ENCODE data around the gene RSRC2.
"Not testable (repeated sequence)": the region's sequence is repeated elsewhere in the genome, so short reads cannot be mapped to it uniquely, and the experiment has no call there.

- TF ChIP-seq CTCF (IDR thresholded peaks at IDR 0.05 in 2 of 3, conservative IDR thresholded peaks at IDR 0.05 in 1 of 3; ENCODE audit: borderline replicate concordance in 1 of 3, insufficient read depth in 1 of 3, low read depth in 2 of 3, low read length in 2 of 3); REST (IDR thresholded peaks at IDR 0.05; ENCODE audit: low read depth); POLR2A (IDR thresholded peaks at IDR 0.05; ENCODE audit: borderline replicate concordance, extremely low read depth, insufficient read depth, insufficient read length); POLR2AphosphoS5 (IDR thresholded peaks at IDR 0.05; ENCODE audit: low read depth, low read length): not testable (repeated sequence)
These were observed 33.5 kb downstream of the RSRC2 start for GRCh38 chr12:122493222-122493621.
